IMR-90 (cell line): ENCODE data around the gene DENND1B. TPM values are rescaled to one million over a fixed set of nuclear protein-coding genes. Genes with fewer than 3 reads are reported as not detected.

ENCODE experiments used
- ATAC-seq: fragments of 200-7000 bp; cut with Tn5 transposase; 2 replicates; pipeline ENCODE4 v1.9.1; 2020; ENCODE audit warnings: low read depth, mild to moderate bottlenecking, moderate library complexity
- BruUV-seq: library from RNA; stranded (reverse); fragments of 400-500 nt; replicated peaks from 2 replicates; lab custom pipeline; 2021; lab: Mats Ljungman, UMichigan
- CTCF ChIA-PET: fragments of 300-600 bp; formaldehyde crosslinking; extraction: SDS; loops from one replicate; lab custom pipeline; 2021; ENCODE audit warnings: antibody characterized with exemption; lab: Yijun Ruan, JAX
- POLR2A ChIA-PET: fragments of 300-600 bp; sonication (Branson Sonifier 250); formaldehyde crosslinking; loops from one replicate; lab custom pipeline; 2022; ENCODE audit warnings: antibody characterized with exemption; ENCODE audit not compliant: unreplicated experiment; lab: Charles Lee
- DNase-seq: peaks from one replicate; pipeline ENCODE4 v3.0.0; 2013
- H2AFZ ChIP-seq: replicated peaks from 2 replicates; pipeline ENCODE3; 2013; ENCODE audit warnings: low read length, mild to moderate bottlenecking; ENCODE audit not compliant: poor library complexity
- H2AK5ac ChIP-seq: 2 replicates; pipeline ENCODE4 v1.6.1; 2013; ENCODE audit warnings: low read depth, low read length, inconsistent platforms
- H2AK9ac ChIP-seq: replicated peaks from 2 replicates; pipeline ENCODE3; 2013; ENCODE audit warnings: mild to moderate bottlenecking, low read depth, low read length, moderate library complexity; ENCODE audit not compliant: poor library complexity
- H2BK120ac ChIP-seq: 2 replicates; pipeline ENCODE4 v1.6.1; 2013; ENCODE audit warnings: low read depth, low read length, inconsistent platforms
- H2BK15ac ChIP-seq: 3 replicates; pipeline ENCODE4 v1.6.1; 2013; ENCODE audit warnings: low read depth, low read length, inconsistent platforms
- H2BK20ac ChIP-seq: 2 replicates; pipeline ENCODE4 v1.6.1; 2013; ENCODE audit warnings: low read depth, mild to moderate bottlenecking, inconsistent platforms, low read length, moderate library complexity
- H2BK5ac ChIP-seq: 2 replicates; pipeline ENCODE4 v1.6.1; 2013; ENCODE audit warnings: mild to moderate bottlenecking, low read depth, low read length, inconsistent platforms; ENCODE audit not compliant: poor library complexity, severe bottlenecking
- H3K14ac ChIP-seq: replicated peaks from 2 replicates; pipeline ENCODE4 v1.6.1; 2013; ENCODE audit warnings: low read depth, low read length, inconsistent platforms
- H3K18ac ChIP-seq: 2 replicates; pipeline ENCODE4 v1.6.1; 2013; ENCODE audit warnings: low read depth, low read length, control low read depth
- H3K23ac ChIP-seq: 2 replicates; pipeline ENCODE4 v1.6.1; 2013; ENCODE audit warnings: low read depth, low read length, inconsistent platforms
- H3K27ac ChIP-seq: 2 replicates; pipeline ENCODE4 v1.5.1; 2013; ENCODE audit warnings: mild to moderate bottlenecking, control low read depth, low read length; ENCODE audit not compliant: insufficient read depth
- H3K27me3 ChIP-seq: 2 replicates; pipeline ENCODE4 v1.6.1; 2013; ENCODE audit warnings: low read length; ENCODE audit not compliant: control insufficient read depth, insufficient read depth
- H3K36me3 ChIP-seq: 2 replicates; pipeline ENCODE4 v1.6.1; 2013; ENCODE audit warnings: low read length, mixed read lengths; ENCODE audit not compliant: control insufficient read depth, insufficient read depth
- H3K4ac ChIP-seq: 2 replicates; pipeline ENCODE4 v1.6.1; 2013; ENCODE audit warnings: low read depth, low read length, inconsistent platforms
- H3K4me1 ChIP-seq: 2 replicates; pipeline ENCODE4 v1.6.1; 2013; ENCODE audit warnings: low read length, mixed read lengths; ENCODE audit not compliant: control insufficient read depth, insufficient read depth
- H3K4me2 ChIP-seq: 2 replicates; pipeline ENCODE4 v1.6.1; 2013; ENCODE audit warnings: low read depth, mild to moderate bottlenecking, control low read depth, low read length, moderate library complexity
- H3K4me3 ChIP-seq: 2 replicates; pipeline ENCODE4 v1.5.1; 2013; ENCODE audit warnings: low read depth, mild to moderate bottlenecking, control low read depth, low read length, moderate library complexity; ENCODE audit not compliant: insufficient read depth
- H3K56ac ChIP-seq: 2 replicates; pipeline ENCODE4 v1.6.1; 2013; ENCODE audit warnings: low read length, inconsistent platforms; ENCODE audit not compliant: insufficient read depth; ENCODE audit errors: extremely low read depth
- H3K79me1 ChIP-seq, 2 experiments: 2 replicates each; pipeline ENCODE4 v1.6.1; 2013; ENCODE audit warnings: low read length in 2 of 2, inconsistent platforms in 1 of 2, low read depth in 1 of 2
- H3K9ac ChIP-seq: 2 replicates; pipeline ENCODE4 v1.6.1; 2013; ENCODE audit warnings: low read depth, low read length, control low read depth
- H3K9me1 ChIP-seq: 2 replicates; pipeline ENCODE4 v1.6.1; 2013; ENCODE audit warnings: low read length, inconsistent platforms; ENCODE audit not compliant: insufficient read depth
- H3K9me3 ChIP-seq: 2 replicates; pipeline ENCODE4 v1.6.1; 2013; ENCODE audit warnings: low read length; ENCODE audit not compliant: control insufficient read depth, insufficient read depth
- H4K20me1 ChIP-seq: 2 replicates; pipeline ENCODE4 v1.6.1; 2013; ENCODE audit warnings: low read length, inconsistent platforms; ENCODE audit not compliant: insufficient read depth
- H4K5ac ChIP-seq: 2 replicates; pipeline ENCODE4 v1.6.1; 2013; ENCODE audit warnings: mild to moderate bottlenecking, low read depth, low read length, control low read depth
- H4K8ac ChIP-seq, 2 experiments: 2 replicates each; pipeline ENCODE4 v1.6.1; 2013; ENCODE audit warnings: low read depth in 2 of 2, low read length in 2 of 2, control low read depth in 1 of 2, inconsistent platforms in 1 of 2
- H4K91ac ChIP-seq: 2 replicates; pipeline ENCODE4 v1.6.1; 2013; ENCODE audit warnings: low read depth, low read length, inconsistent platforms; ENCODE audit not compliant: insufficient read depth
- BHLHE40 ChIP-seq: fragments of 150-350 bp; IDR thresholded peaks from 2 replicates; pipeline ENCODE4 v1.6.1; 2016; ENCODE audit warnings: mild to moderate bottlenecking, low read depth, low read length
- CEBPB ChIP-seq: IDR thresholded peaks from 2 replicates; pipeline ENCODE4 v1.6.1; 2012; ENCODE audit warnings: low read depth, low read length, improper control_type of control experiment
- MAZ ChIP-seq: IDR thresholded peaks from 2 replicates; pipeline ENCODE4 v1.6.1; 2012; ENCODE audit warnings: low read depth, mild to moderate bottlenecking, low read length, improper control_type of control experiment, moderate library complexity, borderline replicate concordance
- MXI1 ChIP-seq: IDR thresholded peaks from 2 replicates; pipeline ENCODE4 v1.6.1; 2012; ENCODE audit warnings: low read depth, mild to moderate bottlenecking, low read length, moderate library complexity, borderline replicate concordance
- POLR2A ChIP-seq: IDR thresholded peaks from 2 replicates; pipeline ENCODE4 v1.6.1; 2012; ENCODE audit warnings: mild to moderate bottlenecking, low read depth, low read length
- RCOR1 ChIP-seq: IDR thresholded peaks from 2 replicates; pipeline ENCODE4 v1.6.1; 2012; ENCODE audit warnings: mild to moderate bottlenecking, low read length, improper control_type of control experiment; ENCODE audit not compliant: insufficient replicate concordance
- RFX5 ChIP-seq: IDR thresholded peaks from 2 replicates; pipeline ENCODE4 v1.8.0; 2012; ENCODE audit warnings: low read depth, mild to moderate bottlenecking, low read length, moderate library complexity
- SMC3 ChIP-seq: fragments of 150-350 bp; IDR thresholded peaks from 2 replicates; pipeline ENCODE4 v1.6.1; 2016; ENCODE audit warnings: low read depth, mild to moderate bottlenecking, antibody characterized with exemption, low read length, moderate library complexity
- WGBS, 2 experiments: methylation state at CpG; one replicate each; pipeline versions ENCODE4 v1.1.5 to v1.1.7; 2013; ENCODE audit warnings: missing lambda C conversion rate in 2 of 2; ENCODE audit not compliant: insufficient read length in 1 of 2; ENCODE audit errors: extremely low coverage in 2 of 2; 5-methylcytosine and 5-hydroxymethylcytosine counted together
- dilution Hi-C: fragments of 300-500 bp; cut with HindIII; formaldehyde crosslinking; loops from one replicate; pipeline ENCODE4 v1.14.3; 2018; ENCODE audit warnings: low sequenced_read_pairs; ENCODE audit not compliant: unreplicated experiment
- in situ Hi-C: fragments of 300-500 bp; cut with MboI; formaldehyde crosslinking; loops from 3 replicates; pipeline ENCODE4 v1.14.3; 2019; ENCODE audit warnings: low sequenced_read_pairs, inconsistent platforms, mixed read lengths
- intact Hi-C: fragments of 100-400 bp; cut with micrococcal nuclease; formaldehyde crosslinking; loops from 2 replicates; pipeline ENCODE4 v1.10.0; 2022
- polyA plus RNA-seq, 3 experiments: library from polyadenylated mRNA; depleted of rRNA; stranded (reverse); fragments of >200 nt; gene quantifications; 2 replicates each; pipeline ENCODE4 v1.2.3, GENCODE V29; 2012; ENCODE audit warnings: low replicate concordance in 1 of 3
- total RNA-seq: library from RNA; depleted of rRNA; stranded (reverse); fragments of >200 nt; gene quantifications from 2 replicates; pipeline ENCODE4 v1.2.3, GENCODE V29; 2012
- TF ChIP-seq, protein P1 (sequence below): fragments of 150-350 bp; IDR thresholded peaks from 2 replicates; pipeline ENCODE4 v1.6.1; 2017; ENCODE audit warnings: mild to moderate bottlenecking, antibody characterized with exemption, low read length, low read depth

DENND1B gene
- total and polyA plus RNA-seq, 2 of the 4 experiments (the other 2 are of a cell fraction), result 4.0 to 24.2 TPM

DNA sequence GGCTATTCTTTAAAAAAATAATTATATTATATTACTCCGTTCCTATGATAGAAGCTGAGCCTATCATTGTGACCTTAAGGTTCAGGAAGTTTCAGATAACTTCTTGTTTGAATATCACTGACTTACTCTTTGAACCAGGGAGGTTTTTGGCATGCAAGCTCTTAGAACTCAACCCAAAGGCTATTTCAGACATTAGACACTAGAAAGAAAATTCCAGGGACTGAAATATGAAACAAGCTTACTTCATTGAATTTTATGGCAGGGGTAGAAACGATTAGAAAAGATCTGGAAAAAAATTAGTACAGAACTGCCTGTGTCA is 159.6 kb downstream of the DENND1B start:
- H4K20me1 ChIP-seq, result no peaks in the 10 kb centered on the region
- H3K4me2 ChIP-seq, result no peak overlapping the region
- H4K8ac ChIP-seq, result no peak overlapping the region
- H3K9me1 ChIP-seq, result no peaks in the 10 kb centered on the region
- H4K5ac ChIP-seq, result no peak overlapping the region
- no peak overlapping the region for H2AFZ ChIP-seq
- H3K9ac ChIP-seq, result no peak overlapping the region
- no peaks in the 10 kb centered on the region for H3K9me3 ChIP-seq
- WGBS, 2 experiments, result no CpG with 5 or more reads among the region's 2 CpGs
- in situ Hi-C loops (loop anchor here (5.0 to 25.0 kb wide), 3 partner anchors 249 to 847 kb away; no protein-coding TSS in a partner anchor), intact Hi-C loops (loop anchor here (1.0 to 5.0 kb wide), 7 partner anchors 157 to 1071 kb away; no protein-coding TSS in a partner anchor), dilution Hi-C loops (no loop called here)
- no TSS peak for BruUV-seq
- H3K14ac ChIP-seq, result no peak overlapping the region
- no peak overlapping the region for H2AK5ac ChIP-seq
- no peak overlapping the region for H3K4me3 ChIP-seq
- DNase-seq, result no peak
- ATAC-seq, result no peak
- H2BK5ac ChIP-seq, result no peak overlapping the region
- H3K4me1 ChIP-seq, result 0 out of 2 replicates have a peak, but pooled peaks cover 2% of the 10 kb centered on the region
- no peak for TF ChIP-seq CEBPB
- TF ChIP-seq SMC3, result no peak
- TF ChIP-seq MAZ, result no peak
- TF ChIP-seq RCOR1, result no peak
- no peak for TF ChIP-seq RFX5
- TF ChIP-seq, protein P1, sequence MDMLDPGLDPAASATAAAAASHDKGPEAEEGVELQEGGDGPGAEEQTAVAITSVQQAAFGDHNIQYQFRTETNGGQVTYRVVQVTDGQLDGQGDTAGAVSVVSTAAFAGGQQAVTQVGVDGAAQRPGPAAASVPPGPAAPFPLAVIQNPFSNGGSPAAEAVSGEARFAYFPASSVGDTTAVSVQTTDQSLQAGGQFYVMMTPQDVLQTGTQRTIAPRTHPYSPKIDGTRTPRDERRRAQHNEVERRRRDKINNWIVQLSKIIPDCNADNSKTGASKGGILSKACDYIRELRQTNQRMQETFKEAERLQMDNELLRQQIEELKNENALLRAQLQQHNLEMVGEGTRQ, result no peak
- TF ChIP-seq MXI1, result no peak
- no peak for TF ChIP-seq BHLHE40
- no peak for TF ChIP-seq POLR2A
- H3K27me3 ChIP-seq, result no peaks in the 10 kb centered on the region
- no peaks in the 10 kb centered on the region for H3K36me3 ChIP-seq
- H4K91ac ChIP-seq, result no peak overlapping the region
- no peak overlapping the region for H3K18ac ChIP-seq
- no peak overlapping the region for H3K23ac ChIP-seq
- H3K27ac ChIP-seq, result no peak overlapping the region
- no peak overlapping the region for H3K4ac ChIP-seq
- no peak overlapping the region for H2BK15ac ChIP-seq
- no peak overlapping the region for H2AK9ac ChIP-seq
- H3K56ac ChIP-seq, result no peak overlapping the region
- ChIA-PET CTCF (interaction anchor here (0.6 to 1.2 kb wide), 4 partner anchors 21 to 254 kb away, joined by 3 to 8 read pairs (median 4); no protein-coding TSS in a partner anchor), POLR2A (no interaction called here)
- H2BK120ac ChIP-seq, result no peak overlapping the region
- H2BK20ac ChIP-seq, result no peak overlapping the region
- no peaks in the 10 kb centered on the region for H3K79me1 ChIP-seq
